ENCODE data around the gene CCDC136.

The CCDC136 gene

DNA sequence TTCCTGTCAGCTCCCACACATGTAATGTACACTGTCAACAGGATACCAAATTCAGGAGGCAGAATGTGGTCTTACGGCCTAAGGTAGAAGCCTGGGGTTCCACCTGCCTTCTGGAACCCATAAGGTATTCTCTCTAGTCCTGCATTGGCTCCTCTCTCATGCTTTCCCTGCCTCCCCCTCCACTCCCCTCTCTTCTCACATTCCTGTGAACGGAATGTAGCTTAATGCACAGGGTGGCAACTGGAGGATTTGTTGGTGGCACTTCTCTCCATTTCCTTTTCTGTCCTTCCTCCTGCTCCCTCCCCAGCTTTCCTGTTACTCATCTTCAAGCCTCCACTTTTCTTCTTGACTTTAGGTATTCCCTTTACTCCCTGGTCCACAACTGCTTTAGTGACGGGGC is 26.9 kb downstream of the CCDC136 start:
- POLR2A ChIA-PET = interaction anchor here (1.0 kb wide), 1 partner anchor 12 kb away, joined by 3 read pairs; no protein-coding TSS in a partner anchor
- CTCF ChIA-PET = interaction anchor here (1.1 to 1.3 kb wide), 2 partner anchors 9 to 14 kb away, joined by 5 to 7 read pairs; no protein-coding TSS in a partner anchor
- DNase-seq (ENCODE audit: low read depth, low spot score) = no peak
- TF ChIP-seq, protein P1, sequence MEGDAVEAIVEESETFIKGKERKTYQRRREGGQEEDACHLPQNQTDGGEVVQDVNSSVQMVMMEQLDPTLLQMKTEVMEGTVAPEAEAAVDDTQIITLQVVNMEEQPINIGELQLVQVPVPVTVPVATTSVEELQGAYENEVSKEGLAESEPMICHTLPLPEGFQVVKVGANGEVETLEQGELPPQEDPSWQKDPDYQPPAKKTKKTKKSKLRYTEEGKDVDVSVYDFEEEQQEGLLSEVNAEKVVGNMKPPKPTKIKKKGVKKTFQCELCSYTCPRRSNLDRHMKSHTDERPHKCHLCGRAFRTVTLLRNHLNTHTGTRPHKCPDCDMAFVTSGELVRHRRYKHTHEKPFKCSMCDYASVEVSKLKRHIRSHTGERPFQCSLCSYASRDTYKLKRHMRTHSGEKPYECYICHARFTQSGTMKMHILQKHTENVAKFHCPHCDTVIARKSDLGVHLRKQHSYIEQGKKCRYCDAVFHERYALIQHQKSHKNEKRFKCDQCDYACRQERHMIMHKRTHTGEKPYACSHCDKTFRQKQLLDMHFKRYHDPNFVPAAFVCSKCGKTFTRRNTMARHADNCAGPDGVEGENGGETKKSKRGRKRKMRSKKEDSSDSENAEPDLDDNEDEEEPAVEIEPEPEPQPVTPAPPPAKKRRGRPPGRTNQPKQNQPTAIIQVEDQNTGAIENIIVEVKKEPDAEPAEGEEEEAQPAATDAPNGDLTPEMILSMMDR (IDR thresholded peaks at IDR 0.05; ENCODE audit: insufficient read depth, low read length, missing control alignments) = no peak
- no peak overlapping the region for H3K4me3 ChIP-seq (ENCODE audit: low read depth, low read length)

DNA sequence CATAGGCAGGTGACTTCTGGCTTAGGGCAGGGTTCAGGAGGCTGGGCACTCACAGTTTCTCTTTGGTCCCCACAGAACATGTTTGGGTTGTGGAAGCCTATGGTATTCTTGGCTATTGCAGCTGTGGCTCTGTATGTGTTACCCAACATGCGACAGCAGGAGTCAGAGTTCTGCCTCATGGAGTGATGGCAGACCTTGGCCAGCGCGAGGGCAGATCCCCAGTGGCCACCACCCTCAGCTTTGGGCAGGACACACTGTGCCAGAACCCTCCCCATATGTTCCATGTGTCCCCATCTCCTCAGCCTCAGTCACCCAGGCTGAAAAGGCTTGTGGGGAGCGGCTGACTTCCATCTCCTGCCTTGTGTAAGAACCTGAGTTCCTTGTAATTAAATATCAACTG is 30.0 kb downstream of the CCDC136 start:
- TF ChIP-seq, protein P1 (IDR thresholded peaks at IDR 0.05; ENCODE audit: insufficient read depth, low read length, missing control alignments) = no peak
- no peak overlapping the region for H3K4me3 ChIP-seq (ENCODE audit: low read depth, low read length)
- ChIA-PET POLR2A (no interaction called here), CTCF (no interaction called here)
- no peak for DNase-seq (ENCODE audit: low read depth, low spot score)

DNA sequence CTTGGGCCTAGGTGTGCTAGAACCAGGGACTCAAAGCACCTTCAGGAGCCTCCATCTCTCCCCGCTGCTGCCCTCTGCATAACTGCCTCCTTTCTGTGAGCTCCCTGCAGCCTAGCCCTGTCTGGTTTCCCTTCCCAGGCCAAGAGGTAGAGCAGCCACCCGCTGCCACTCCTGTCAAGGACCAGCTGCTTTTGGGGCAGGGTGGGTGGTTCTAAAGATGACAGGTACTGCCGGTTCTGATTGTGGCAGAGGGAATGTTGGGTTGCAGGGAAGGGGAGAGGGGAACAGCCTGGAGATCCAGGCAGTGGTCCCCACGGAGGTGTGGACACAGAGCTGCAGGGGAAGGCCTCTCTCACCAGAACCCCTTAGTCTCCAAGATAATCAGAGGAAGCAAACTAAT is 34.7 kb downstream of the CCDC136 start:
- CTCF ChIA-PET = interaction anchor here (1.6 kb wide), 1 partner anchor 22 kb away, joined by 3 read pairs; no protein-coding TSS in a partner anchor
- POLR2A ChIA-PET = no interaction called here
- DNase-seq (ENCODE audit: low read depth, low spot score) = no peak
- H3K4me3 ChIP-seq (ENCODE audit: low read depth, low read length) = no peak overlapping the region
- TF ChIP-seq, protein P1 (IDR thresholded peaks at IDR 0.05; ENCODE audit: insufficient read depth, low read length, missing control alignments) = no peak

DNA sequence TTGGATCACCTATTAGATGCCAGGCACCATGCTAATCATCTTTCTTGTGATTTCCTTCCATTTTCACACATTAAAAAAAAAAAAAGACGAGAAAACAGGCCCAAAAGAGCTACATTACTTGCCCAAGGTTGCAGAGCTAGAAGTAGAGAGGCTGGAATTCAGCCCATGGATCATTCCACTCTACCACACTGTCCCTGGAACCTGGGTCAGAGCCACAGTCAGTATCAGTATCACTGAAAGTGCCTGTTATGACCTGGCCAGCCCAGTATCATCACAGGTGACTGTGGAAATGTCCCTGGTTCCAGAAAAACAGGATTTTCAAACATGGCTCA is 35.1 kb downstream of the CCDC136 start:
- H3K4me3 ChIP-seq (ENCODE audit: low read depth, low read length) = no peak overlapping the region
- POLR2A ChIA-PET = interaction anchor here (2.1 kb wide), 1 partner anchor 88 kb away, joined by 7 read pairs; the partner anchor contains the start of gene CALU
- TF ChIP-seq, protein P1 (IDR thresholded peaks at IDR 0.05; ENCODE audit: insufficient read depth, low read length, missing control alignments) = no peak
- CTCF ChIA-PET = interaction anchor here (1.1 to 1.6 kb wide), 2 partner anchors 15 to 23 kb away, joined by 3 read pairs; no protein-coding TSS in a partner anchor
- no peak for DNase-seq (ENCODE audit: low read depth, low spot score)

DNA sequence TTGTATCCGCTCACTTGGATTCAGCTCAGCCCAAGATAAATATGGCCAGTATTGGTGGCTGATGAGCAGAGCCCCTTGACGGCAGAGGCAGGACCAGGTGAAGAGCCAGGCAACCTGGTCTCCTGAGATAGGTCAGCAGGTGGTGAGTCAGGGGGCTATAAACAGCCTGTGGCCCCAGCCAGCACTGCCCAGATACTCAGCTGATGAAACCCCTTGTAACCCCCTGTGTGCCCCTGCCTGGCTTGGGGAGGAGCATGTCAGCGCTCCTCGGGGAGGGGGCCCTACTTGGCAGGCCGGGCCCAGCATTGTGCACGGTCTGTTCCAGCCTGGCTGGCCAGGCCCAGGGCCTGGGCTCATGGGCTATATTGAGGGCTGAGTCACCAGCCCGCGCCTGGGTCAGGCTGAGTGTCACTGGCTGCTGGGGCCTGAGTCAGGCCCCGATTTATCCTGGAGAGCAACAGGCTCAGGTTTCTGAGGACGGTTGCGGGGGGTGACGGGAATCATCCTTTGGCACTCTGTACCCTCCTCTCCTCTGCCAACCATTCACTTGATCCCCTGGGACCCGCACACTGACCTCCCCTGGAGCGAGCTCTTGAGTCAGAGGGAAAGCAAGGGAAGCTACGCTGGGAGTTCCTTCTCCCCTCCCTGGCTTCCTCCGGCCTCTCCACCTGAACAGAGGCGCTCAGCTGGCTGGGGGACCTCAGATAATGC is 35.6 kb downstream of the CCDC136 start:
- H3K4me3 ChIP-seq (ENCODE audit: low read depth, low read length) = peak overlapping the region; percentile 34
- TF ChIP-seq, protein P1 (IDR thresholded peaks at IDR 0.05; ENCODE audit: insufficient read depth, low read length, missing control alignments) = no peak
- peak; percentile 53 for DNase-seq (ENCODE audit: low read depth, low spot score)
- POLR2A ChIA-PET = interaction anchor here (0.7 to 2.4 kb wide), 4 partner anchors 9 to 89 kb away, joined by 3 to 11 read pairs (median 6); partner anchors contain the start of gene CALU
- CTCF ChIA-PET = interaction anchor here (0.7 to 1.6 kb wide), 4 partner anchors 15 to 53 kb away, joined by 3 read pairs; no protein-coding TSS in a partner anchor

DNA sequence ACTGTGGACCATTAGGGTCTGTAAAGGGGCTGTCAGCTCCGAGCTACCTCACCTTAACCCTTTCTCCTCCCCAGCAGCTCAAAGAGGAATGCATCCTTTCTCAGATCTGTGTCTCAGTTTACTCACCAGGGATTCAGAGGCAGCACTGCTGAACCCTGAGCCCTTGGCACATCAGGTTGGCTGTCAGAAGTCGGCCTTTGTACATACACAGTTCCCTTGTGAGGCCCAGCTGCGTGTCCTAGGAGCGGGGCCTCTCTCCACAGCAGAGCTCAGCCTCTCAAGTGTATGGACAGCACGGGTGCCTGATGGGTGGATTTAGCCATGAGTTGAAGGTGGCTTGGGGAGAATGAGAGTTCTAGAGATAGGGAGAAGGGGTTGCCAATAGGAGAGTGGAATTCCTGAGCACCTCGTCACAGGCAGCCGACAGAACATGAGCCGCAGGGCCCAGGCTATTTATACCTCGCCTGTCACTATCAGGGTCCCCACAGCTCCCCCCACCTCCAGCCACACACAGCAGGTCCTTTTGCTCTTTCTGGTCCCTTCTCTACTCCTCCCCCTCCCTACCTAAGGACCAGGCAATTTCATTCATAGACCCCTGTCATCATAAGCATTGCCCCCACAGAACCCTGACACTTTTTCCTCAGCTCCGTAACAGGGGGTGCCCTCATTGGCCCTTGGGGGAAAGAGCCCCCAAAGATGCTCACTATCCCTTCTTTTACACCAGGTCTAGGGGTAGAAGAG is 36.4 kb downstream of the CCDC136 start:
- POLR2A ChIA-PET = interaction anchor here (0.7 to 2.4 kb wide), 5 partner anchors 8 to 89 kb away, joined by 3 to 11 read pairs (median 7); partner anchors contain the start of genes ATP6V1F and CALU
- no peak for DNase-seq (ENCODE audit: low read depth, low spot score)
- peak overlapping the region; percentile 34 for H3K4me3 ChIP-seq (ENCODE audit: low read depth, low read length)
- CTCF ChIA-PET = interaction anchor here (0.7 to 1.2 kb wide), 3 partner anchors 14 to 53 kb away, joined by 3 read pairs; no protein-coding TSS in a partner anchor
- TF ChIP-seq, protein P1 (IDR thresholded peaks at IDR 0.05; ENCODE audit: insufficient read depth, low read length, missing control alignments) = no peak
